HepG2 (cell line): ENCODE results near the gene ZMYND19. TPM values are rescaled to one million over a fixed set of nuclear protein-coding genes. Genes with fewer than 3 reads are reported as not detected.

Experiments
- ATAC-seq: fragments of 200-7000 bp; cut with Tn5 transposase; 3 replicates; pipeline ENCODE4 v1.9.1; 2020; ENCODE audit warnings: mild to moderate bottlenecking, moderate library complexity
- BruUV-seq: library from RNA; stranded (reverse); fragments of 400-500 nt; replicated peaks from 2 replicates; lab custom pipeline; 2021; lab: Mats Ljungman, UMichigan
- CTCF ChIA-PET: fragments of 300-600 bp; formaldehyde crosslinking; extraction: SDS; loops from one replicate; lab custom pipeline; 2021; ENCODE audit warnings: low total read pairs, inconsistent platforms, low intra/inter-chr PET ratio; lab: Yijun Ruan, JAX
- POLR2A ChIA-PET: fragments of 350-600 bp; sonication (Branson Sonifier 250); formaldehyde crosslinking; loops from one replicate; lab custom pipeline; 2020; ENCODE audit warnings: antibody characterized with exemption, inconsistent platforms; lab: Yijun Ruan, JAX
- DNase-seq: peaks from one replicate; pipeline ENCODE4 v3.0.0-alpha.2; 2015; ENCODE audit warnings: low spot score
- FAIRE-seq: peaks from 3 replicates; lab custom pipeline; 2011; peaks lifted over from hg19 to GRCh38; lab: Jason Lieb, UNC
- H2AFZ ChIP-seq: one replicate; pipeline ENCODE4 v1.6.1; 2011; ENCODE audit warnings: low read length, inconsistent platforms
- H3K27ac ChIP-seq: fragments of 300-600 bp; 3 replicates; pipeline ENCODE4 v1.8.0; 2011; ENCODE audit warnings: mixed run types, mild to moderate bottlenecking, mixed read lengths, low read length, inconsistent platforms; ENCODE audit not compliant: insufficient read depth; ENCODE audit errors: extremely low read length
- H3K27me3 ChIP-seq, 2 experiments: fragments of 200-600 bp in 1 of 2; 2 replicates in 1 of 2; 3 replicates in 1 of 2; pipeline versions ENCODE4 v1.6.0 to v1.8.0; 2011; ENCODE audit warnings: low read length in 2 of 2, mild to moderate bottlenecking in 2 of 2, moderate library complexity in 2 of 2, inconsistent platforms in 1 of 2; ENCODE audit not compliant: insufficient read depth in 2 of 2, control insufficient read depth in 1 of 2
- H3K36me3 ChIP-seq, 2 experiments: fragments of 200-600 bp in 1 of 2; replicated peaks in 1 of 2; 2 replicates in 1 of 2; 3 replicates in 1 of 2; pipeline versions ENCODE4 v1.5.1 to v1.8.0; 2011; ENCODE audit warnings: low read length in 2 of 2, inconsistent platforms in 1 of 2; ENCODE audit not compliant: insufficient read depth in 2 of 2, control insufficient read depth in 1 of 2
- H3K4me1 ChIP-seq: 2 replicates; pipeline ENCODE4 v1.5.1; 2012; ENCODE audit warnings: low read length, inconsistent platforms; ENCODE audit not compliant: insufficient read depth
- H3K4me2 ChIP-seq: 2 replicates; pipeline ENCODE4 v1.6.0; 2011; ENCODE audit warnings: low read depth, low read length, inconsistent platforms
- H3K4me3 ChIP-seq, 3 experiments: fragments of 200-600 bp in 1 of 3; sonication (generic), shearing (Covaris generic) in 1 of 3; replicated peaks in 1 of 3; 2 replicates each; pipeline ENCODE4 v1.5.1; 2011 to 2016; ENCODE audit warnings: low read length in 3 of 3, inconsistent platforms in 2 of 3, low read depth in 2 of 3, mild to moderate bottlenecking in 2 of 3, control low read depth in 1 of 3, mixed read lengths in 1 of 3; ENCODE audit not compliant: insufficient read depth in 1 of 3
- H3K79me2 ChIP-seq: one replicate; pipeline ENCODE4 v1.6.1; 2011; ENCODE audit warnings: low read length, inconsistent platforms; ENCODE audit not compliant: insufficient read depth
- H3K9ac ChIP-seq: 2 replicates; pipeline ENCODE4 v1.6.0; 2011; ENCODE audit warnings: mild to moderate bottlenecking, low read depth, low read length, inconsistent platforms; ENCODE audit not compliant: insufficient read depth
- H3K9me3 ChIP-seq: 2 replicates; pipeline ENCODE4 v1.5.1; 2012; ENCODE audit warnings: mild to moderate bottlenecking, low read length
- H4K20me1 ChIP-seq: 2 replicates; pipeline ENCODE4 v1.6.0; 2011; ENCODE audit warnings: inconsistent platforms, mild to moderate bottlenecking, low read length, moderate library complexity; ENCODE audit not compliant: insufficient read depth
- AGO2 ChIP-seq: fragments of 200-400 bp; formaldehyde crosslinking; optimal IDR thresholded peaks from 2 replicates; pipeline ENCODE3; 2017; ENCODE audit warnings: mild to moderate bottlenecking, low read depth, low read length, moderate library complexity
- CREB1 ChIP-seq, 2 experiments: fragments of 450-650 bp in 1 of 2; IDR thresholded peaks; 2 replicates each; pipeline ENCODE4 v1.6.1; 2016 to 2017; ENCODE audit warnings: control low read depth in 1 of 2, mild to moderate bottlenecking in 1 of 2, missing compliant biosample characterization in 1 of 2, missing genetic modification characterization in 1 of 2
- EEA1 ChIP-seq: sonication (generic); formaldehyde crosslinking; IDR thresholded peaks from 2 replicates; pipeline ENCODE4 v1.5.1; 2020; ENCODE audit warnings: mild to moderate bottlenecking, missing genetic modification reagents, borderline replicate concordance
- FOXK1 ChIP-seq: sonication (generic); formaldehyde crosslinking; IDR thresholded peaks from 2 replicates; pipeline ENCODE4 v1.4.0; 2020; ENCODE audit warnings: low read depth, missing genetic modification reagents, borderline replicate concordance
- NFATC3 ChIP-seq: sonication (generic); formaldehyde crosslinking; IDR thresholded peaks from 2 replicates; pipeline ENCODE4 v1.5.1; 2020; ENCODE audit warnings: mild to moderate bottlenecking, missing genetic modification reagents
- NFE2L1 ChIP-seq: sonication (generic); formaldehyde crosslinking; IDR thresholded peaks from 2 replicates; pipeline ENCODE4 v1.4.0; 2020; ENCODE audit warnings: missing genetic modification reagents, mild to moderate bottlenecking, borderline replicate concordance
- RXRB ChIP-seq: IDR thresholded peaks from 2 replicates; pipeline ENCODE4 v1.6.1; 2016; ENCODE audit warnings: borderline replicate concordance, missing genetic modification reagents, missing compliant biosample characterization
- SMAD1 ChIP-seq: sonication (generic); formaldehyde crosslinking; IDR thresholded peaks from 2 replicates; pipeline ENCODE4 v1.4.0; 2020; ENCODE audit warnings: missing genetic modification reagents, low read depth, mild to moderate bottlenecking, borderline replicate concordance
- TARDBP ChIP-seq: sonication (generic); formaldehyde crosslinking; IDR thresholded peaks from 2 replicates; pipeline ENCODE4 v1.8.0; 2022; ENCODE audit warnings: mild to moderate bottlenecking, missing genetic modification reagents
- ZBTB46 ChIP-seq: sonication (generic); formaldehyde crosslinking; IDR thresholded peaks from 2 replicates; pipeline ENCODE4 v1.4.0; 2020; ENCODE audit warnings: mild to moderate bottlenecking, missing genetic modification reagents, borderline replicate concordance
- ZNF136 ChIP-seq: sonication (generic); formaldehyde crosslinking; IDR thresholded peaks from 2 replicates; pipeline ENCODE4 v1.8.1; 2022; ENCODE audit warnings: low read depth, mild to moderate bottlenecking, moderate library complexity, missing genetic modification reagents
- ZNF598 ChIP-seq: sonication (generic); formaldehyde crosslinking; IDR thresholded peaks from 2 replicates; pipeline ENCODE4 v1.5.1; 2020; ENCODE audit warnings: mild to moderate bottlenecking, missing genetic modification reagents, borderline replicate concordance
- WGBS: methylation state at CpG from one replicate; pipeline ENCODE4 v1.1.6; 2017; ENCODE audit warnings: low lambda C conversion rate; 5-methylcytosine and 5-hydroxymethylcytosine counted together
- in situ Hi-C: cut with HindIII; loops from 2 replicates; pipeline ENCODE4 v1.10.0; 2017; ENCODE audit warnings: low pct_unique_long_range_greater_than_20kb; ENCODE audit not compliant: extremely low pct_ligation_motif_present
- intact Hi-C: fragments of 100-400 bp; cut with micrococcal nuclease; formaldehyde crosslinking; loops from one replicate; pipeline ENCODE4 v1.10.0; 2022; ENCODE audit not compliant: unreplicated experiment
- polyA plus RNA-seq, 8 experiments: library from polyadenylated mRNA; depleted of rRNA in 3 of 8; stranded (reverse) in 7 of 8; unstranded in 1 of 8; fragments of >200 nt; fragmentation: Illumina TruSeq in 4 of 8; extraction: Trizol in 4 of 8; gene quantifications; 2 replicates each; pipeline versions ENCODE4 v1.2.1 to v1.2.3, GENCODE V29; 2011 to 2016; ENCODE audit warnings: low read depth in 4 of 8, missing spikeins in 1 of 8, mixed read lengths in 1 of 8; ENCODE audit not compliant: insufficient read depth in 1 of 8
- total RNA-seq, 5 experiments: library from RNA; depleted of rRNA; stranded (reverse); fragments of >200 nt; fragmentation: Illumina TruSeq; extraction: Trizol; gene quantifications; 2 replicates each; pipeline ENCODE4 v1.2.3, GENCODE V29; 2016; ENCODE audit warnings: low read depth in 1 of 5
- TF ChIP-seq, protein P1 (sequence below): IDR thresholded peaks from 2 replicates; pipeline ENCODE4 v1.6.1; 2012; ENCODE audit warnings: low read length, improper control_type of control experiment
- TF ChIP-seq, protein P2 (sequence below): sonication (generic); formaldehyde crosslinking; IDR thresholded peaks from 2 replicates; pipeline ENCODE4 v1.9.0; 2021; ENCODE audit warnings: missing genetic modification reagents, mild to moderate bottlenecking, borderline replicate concordance
- TF ChIP-seq, protein P3 (sequence below): sonication (generic); formaldehyde crosslinking; IDR thresholded peaks from 2 replicates; pipeline ENCODE4 v1.5.0; 2020; ENCODE audit warnings: missing genetic modification reagents

ZMYND19 gene
- total and polyA plus RNA-seq, 2 of the 13 experiments (the other 11 are each of a cell fraction or from before 2014, with no cell fraction given), result 21.3 to 38.7 TPM

DNA sequence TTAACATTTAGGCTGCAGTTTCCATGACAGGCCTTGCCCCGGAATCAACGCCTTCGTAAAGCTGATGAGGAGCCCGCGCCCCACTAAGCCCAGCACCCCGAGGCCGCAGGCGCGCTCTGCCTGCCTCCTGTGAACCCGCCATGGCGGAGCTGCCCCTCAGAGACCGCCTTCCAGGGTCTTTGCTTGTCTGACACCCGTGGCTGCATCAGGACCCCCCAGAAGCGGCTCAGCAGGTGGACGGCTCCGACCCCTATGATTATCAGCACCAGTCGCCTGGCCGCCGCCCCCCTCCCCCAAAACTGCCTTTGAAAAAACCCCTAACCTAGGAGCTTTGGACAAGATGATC lies 11.1 kb downstream of the ZMYND19 start:
- ATAC-seq (no peak; the same call in 2 of the 3 replicates), DNase-seq (no peak), FAIRE-seq (no peak)
- Histone ChIP-seq H3K36me3 (peaks cover 16 to 51% of the 10 kb centered on the region in 2 experiments; a peak in 4 of 5 replicates), H3K79me2 (peaks cover 24% of the 10 kb centered on the region), H4K20me1 (no peaks in the 10 kb centered on the region; the same call in 1 of the 2 replicates), H3K4me2 (peak overlapping the region; percentile 70), H3K4me3 (peak overlapping the region; percentile 58 to 98 (median 70)), H3K27ac (peak overlapping the region; percentile 86), H3K9ac (peak overlapping the region; percentile 92), H3K9me3 (no peaks in the 10 kb centered on the region), H3K4me1 (peaks cover 30% of the 10 kb centered on the region), H3K27me3 (no peaks in the 10 kb centered on the region), H2AFZ (no peak overlapping the region)
- in situ Hi-C loops (no loop called here), intact Hi-C loops (loop anchor here (1.0 kb wide), 1 partner anchor 26 kb away; the partner anchor contains the start of gene ARRDC1)
- BruUV-seq, result TSS peak; percentile 70
- WGBS, result 39% methylated on average over 7 of the region's 19 CpGs
- ChIA-PET POLR2A (interaction anchor here (1.2 to 2.1 kb wide), 4 partner anchors 9 to 27 kb away, joined by 4 to 8 read pairs (median 7); partner anchors contain the start of genes MRPL41 and ZMYND19), CTCF (interaction anchor here (1.6 kb wide), 1 partner anchor 20 kb away, joined by 3 read pairs; no protein-coding TSS in a partner anchor)
- TF ChIP-seq AGO2 (peak; percentile 51), NFE2L1 (CRISPR knock-in tag) (no peak), RXRB (CRISPR knock-in tag) (no peak), SMAD1 (CRISPR knock-in tag) (no peak), FOXK1 (CRISPR knock-in tag) (no peak), TARDBP (CRISPR knock-in tag) (0 out of 2 replicates have a peak, but pooled peaks have one; percentile 9), EEA1 (CRISPR knock-in tag) (no peak), ZNF598 (CRISPR knock-in tag) (0 out of 2 replicates have a peak, but pooled peaks have one; percentile 6), ZBTB46 (0 out of 2 replicates have a peak, but pooled peaks have one; percentile 16), ZNF136 (CRISPR knock-in tag) (0 out of 2 replicates have a peak, but pooled peaks have one; percentile 23), NFATC3 (CRISPR knock-in tag) (no peak), CREB1 (IDR thresholded peaks at IDR 0.05) (no peak), CREB1 (CRISPR knock-in tag; IDR thresholded peaks at IDR 0.05) (0 out of 2 replicates have a peak, but pooled peaks have one; percentile 19)
- TF ChIP-seq, protein P1, sequence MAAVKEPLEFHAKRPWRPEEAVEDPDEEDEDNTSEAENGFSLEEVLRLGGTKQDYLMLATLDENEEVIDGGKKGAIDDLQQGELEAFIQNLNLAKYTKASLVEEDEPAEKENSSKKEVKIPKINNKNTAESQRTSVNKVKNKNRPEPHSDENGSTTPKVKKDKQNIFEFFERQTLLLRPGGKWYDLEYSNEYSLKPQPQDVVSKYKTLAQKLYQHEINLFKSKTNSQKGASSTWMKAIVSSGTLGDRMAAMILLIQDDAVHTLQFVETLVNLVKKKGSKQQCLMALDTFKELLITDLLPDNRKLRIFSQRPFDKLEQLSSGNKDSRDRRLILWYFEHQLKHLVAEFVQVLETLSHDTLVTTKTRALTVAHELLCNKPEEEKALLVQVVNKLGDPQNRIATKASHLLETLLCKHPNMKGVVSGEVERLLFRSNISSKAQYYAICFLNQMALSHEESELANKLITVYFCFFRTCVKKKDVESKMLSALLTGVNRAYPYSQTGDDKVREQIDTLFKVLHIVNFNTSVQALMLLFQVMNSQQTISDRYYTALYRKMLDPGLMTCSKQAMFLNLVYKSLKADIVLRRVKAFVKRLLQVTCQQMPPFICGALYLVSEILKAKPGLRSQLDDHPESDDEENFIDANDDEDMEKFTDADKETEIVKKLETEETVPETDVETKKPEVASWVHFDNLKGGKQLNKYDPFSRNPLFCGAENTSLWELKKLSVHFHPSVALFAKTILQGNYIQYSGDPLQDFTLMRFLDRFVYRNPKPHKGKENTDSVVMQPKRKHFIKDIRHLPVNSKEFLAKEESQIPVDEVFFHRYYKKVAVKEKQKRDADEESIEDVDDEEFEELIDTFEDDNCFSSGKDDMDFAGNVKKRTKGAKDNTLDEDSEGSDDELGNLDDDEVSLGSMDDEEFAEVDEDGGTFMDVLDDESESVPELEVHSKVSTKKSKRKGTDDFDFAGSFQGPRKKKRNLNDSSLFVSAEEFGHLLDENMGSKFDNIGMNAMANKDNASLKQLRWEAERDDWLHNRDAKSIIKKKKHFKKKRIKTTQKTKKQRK, result no peak
- TF ChIP-seq, protein P2, sequence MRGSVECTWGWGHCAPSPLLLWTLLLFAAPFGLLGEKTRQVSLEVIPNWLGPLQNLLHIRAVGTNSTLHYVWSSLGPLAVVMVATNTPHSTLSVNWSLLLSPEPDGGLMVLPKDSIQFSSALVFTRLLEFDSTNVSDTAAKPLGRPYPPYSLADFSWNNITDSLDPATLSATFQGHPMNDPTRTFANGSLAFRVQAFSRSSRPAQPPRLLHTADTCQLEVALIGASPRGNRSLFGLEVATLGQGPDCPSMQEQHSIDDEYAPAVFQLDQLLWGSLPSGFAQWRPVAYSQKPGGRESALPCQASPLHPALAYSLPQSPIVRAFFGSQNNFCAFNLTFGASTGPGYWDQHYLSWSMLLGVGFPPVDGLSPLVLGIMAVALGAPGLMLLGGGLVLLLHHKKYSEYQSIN, result no peak
- TF ChIP-seq, protein P3, sequence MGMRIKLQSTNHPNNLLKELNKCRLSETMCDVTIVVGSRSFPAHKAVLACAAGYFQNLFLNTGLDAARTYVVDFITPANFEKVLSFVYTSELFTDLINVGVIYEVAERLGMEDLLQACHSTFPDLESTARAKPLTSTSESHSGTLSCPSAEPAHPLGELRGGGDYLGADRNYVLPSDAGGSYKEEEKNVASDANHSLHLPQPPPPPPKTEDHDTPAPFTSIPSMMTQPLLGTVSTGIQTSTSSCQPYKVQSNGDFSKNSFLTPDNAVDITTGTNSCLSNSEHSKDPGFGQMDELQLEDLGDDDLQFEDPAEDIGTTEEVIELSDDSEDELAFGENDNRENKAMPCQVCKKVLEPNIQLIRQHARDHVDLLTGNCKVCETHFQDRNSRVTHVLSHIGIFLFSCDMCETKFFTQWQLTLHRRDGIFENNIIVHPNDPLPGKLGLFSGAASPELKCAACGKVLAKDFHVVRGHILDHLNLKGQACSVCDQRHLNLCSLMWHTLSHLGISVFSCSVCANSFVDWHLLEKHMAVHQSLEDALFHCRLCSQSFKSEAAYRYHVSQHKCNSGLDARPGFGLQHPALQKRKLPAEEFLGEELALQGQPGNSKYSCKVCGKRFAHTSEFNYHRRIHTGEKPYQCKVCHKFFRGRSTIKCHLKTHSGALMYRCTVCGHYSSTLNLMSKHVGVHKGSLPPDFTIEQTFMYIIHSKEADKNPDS (CRISPR knock-in tag), result no peak
